ENCODE data around the gene KDM7A. TPM values are rescaled to one million over a fixed set of nuclear protein-coding genes. Genes with fewer than 3 reads are reported as not detected.

KDM7A gene
- total and polyA plus RNA-seq, 2 of the 8 experiments (the other 6 are each of a cell fraction or from before 2014, with no cell fraction given) = 2.2 to 12.5 TPM

DNA sequence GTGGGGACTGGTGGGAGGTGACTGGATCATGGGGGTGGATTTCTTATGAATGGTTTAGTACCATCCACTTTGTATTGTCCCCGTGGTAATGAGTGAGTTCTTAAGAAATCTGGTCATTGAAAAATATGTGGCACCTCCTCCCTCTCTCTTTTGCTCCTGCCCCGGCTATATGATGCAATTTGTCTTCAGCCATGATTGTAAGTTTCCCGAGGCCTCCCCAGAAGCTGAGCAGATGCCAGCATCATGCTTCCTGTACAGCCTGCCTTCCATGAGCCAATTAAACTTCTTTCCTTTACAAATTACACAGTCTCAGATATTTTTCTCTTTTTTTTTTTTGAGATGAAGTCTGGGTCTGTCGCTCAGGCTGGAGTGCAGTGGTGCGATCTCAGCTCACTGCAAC, 2.6 kb upstream of the KDM7A start (continued):
- TF ChIP-seq SUZ12 (IDR thresholded peaks at IDR 0.05; ENCODE audit: low read length) = no peak
- TF ChIP-seq, protein P1, sequence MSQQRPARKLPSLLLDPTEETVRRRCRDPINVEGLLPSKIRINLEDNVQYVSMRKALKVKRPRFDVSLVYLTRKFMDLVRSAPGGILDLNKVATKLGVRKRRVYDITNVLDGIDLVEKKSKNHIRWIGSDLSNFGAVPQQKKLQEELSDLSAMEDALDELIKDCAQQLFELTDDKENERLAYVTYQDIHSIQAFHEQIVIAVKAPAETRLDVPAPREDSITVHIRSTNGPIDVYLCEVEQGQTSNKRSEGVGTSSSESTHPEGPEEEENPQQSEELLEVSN (IDR thresholded peaks at IDR 0.05) = no peak
- TF ChIP-seq SAP30 (IDR thresholded peaks at IDR 0.05; ENCODE audit: insufficient read depth, insufficient replicate concordance, low read length) = no peak
